Measurements from ENCODE around the gene SLC35F3. TPM values are rescaled to one million over a fixed set of nuclear protein-coding genes. Genes with fewer than 3 reads are reported as not detected.

The SLC35F3 gene
- total RNA-seq (2014; rRNA removed; shearing (Covaris generic)) (not detected in 2 replicates), total RNA-seq (2022) (not detected in 2 replicates), Bru-seq, nascent RNA (percentile 7 among the genes with signal in this experiment), BruChase-seq, experiment 1, labeled RNA remaining after a 6-hour chase (percentile 3 among the genes with signal in this experiment), BruChase-seq, experiment 2, labeled RNA remaining after a 2-hour chase (percentile 10 among the genes with signal in this experiment)
- long read RNA-seq: 0 reads

GRCh38 chr1:233904633-233905415 is at the start of gene SLC35F3:
SLC35F3 (plus strand) TSS chr1:233904676.
- no peaks in the 10 kb centered on the region for H3K4me1 ChIP-seq (ENCODE audit: insufficient read depth, low read length, poor library complexity, severe bottlenecking)
- no peak for DNase-seq (ENCODE audit: low spot score)
- ChIA-PET POLR2A (no interaction called here), CTCF (ENCODE audit: unreplicated experiment) (no interaction called here)
- TF ChIP-seq EZH2phosphoT487 (IDR thresholded peaks at IDR 0.05; ENCODE audit: borderline replicate concordance, low read depth, low read length) (no peak), CTCF (conservative IDR thresholded peaks at IDR 0.05; ENCODE audit: low read length) (no peak)
- no peaks in the 10 kb centered on the region for H3K36me3 ChIP-seq (ENCODE audit: insufficient read depth, low read length)
- no peak within 1 kb of the TSS for H3K4me2 ChIP-seq (ENCODE audit: low read length)
- intact Hi-C loops (cut with micrococcal nuclease; ENCODE audit: unreplicated experiment): no loop called here
- H3K27ac ChIP-seq (ENCODE audit: low read depth, low read length, poor library complexity, severe bottlenecking): no peak within 1 kb of the TSS
- no peaks in the 10 kb centered on the region for H4K20me1 ChIP-seq (ENCODE audit: insufficient read depth, low read length)
- no peak within 1 kb of the TSS for H3K4me3 ChIP-seq (ENCODE audit: low read depth, low read length, poor library complexity, severe bottlenecking)
- H3K9me2 ChIP-seq (ENCODE audit: insufficient read depth, low read length): no peaks in the 10 kb centered on the region
- H3K9me3 ChIP-seq (ENCODE audit: low read length): no peaks in the 10 kb centered on the region
- no peaks in the 10 kb centered on the region for H3K79me2 ChIP-seq (ENCODE audit: insufficient read depth, low read depth, low read length)
- no TSS peak for BruUV-seq (replicated peaks)
- H2AFZ ChIP-seq (ENCODE audit: low read length): no peak within 1 kb of the TSS

DNA sequence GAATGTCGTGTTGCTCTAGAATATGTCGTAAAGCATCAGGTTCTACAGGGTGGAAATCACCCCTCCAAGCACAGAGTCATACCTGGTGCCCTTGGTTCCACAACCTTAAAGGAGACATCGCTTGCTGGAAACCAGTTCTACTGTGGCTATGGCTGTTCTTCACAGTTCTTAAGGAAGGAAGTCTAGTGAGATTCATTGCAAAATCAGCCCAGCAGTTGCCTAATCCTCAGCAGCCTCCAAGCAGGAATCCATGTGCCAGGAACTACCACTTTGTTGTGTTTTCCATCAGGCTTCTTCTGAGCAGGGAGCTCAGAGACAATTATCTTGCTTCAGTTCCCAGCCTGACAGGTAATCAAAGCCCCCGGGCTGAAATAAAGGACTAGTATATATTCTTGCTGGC is 45.0 kb upstream of the SLC35F3 start:
- H4K20me1 ChIP-seq (ENCODE audit: insufficient read depth, low read length): no peaks in the 10 kb centered on the region
- H3K27ac ChIP-seq (ENCODE audit: low read depth, low read length, poor library complexity, severe bottlenecking): no peak overlapping the region
- no peak overlapping the region for H2AFZ ChIP-seq (ENCODE audit: low read length)
- no peak for DNase-seq (ENCODE audit: low spot score)
- H3K9me2 ChIP-seq (ENCODE audit: insufficient read depth, low read length): no peaks in the 10 kb centered on the region
- H3K36me3 ChIP-seq (ENCODE audit: insufficient read depth, low read length): no peaks in the 10 kb centered on the region
- no peak overlapping the region for H3K4me3 ChIP-seq (ENCODE audit: low read depth, low read length, poor library complexity, severe bottlenecking)
- H3K79me2 ChIP-seq (ENCODE audit: insufficient read depth, low read depth, low read length): no peaks in the 10 kb centered on the region
- no TSS peak for BruUV-seq (replicated peaks)
- H3K4me1 ChIP-seq (ENCODE audit: insufficient read depth, low read length, poor library complexity, severe bottlenecking): no peaks in the 10 kb centered on the region
- H3K9me3 ChIP-seq (ENCODE audit: low read length): no peaks in the 10 kb centered on the region
- ChIA-PET CTCF (ENCODE audit: unreplicated experiment) (no interaction called here), POLR2A (interaction anchor here (0.6 kb wide), 1 partner anchor 43 kb away, joined by 3 read pairs; no protein-coding TSS in a partner anchor)
- TF ChIP-seq CTCF (conservative IDR thresholded peaks at IDR 0.05; ENCODE audit: low read length) (no peak), EZH2phosphoT487 (IDR thresholded peaks at IDR 0.05; ENCODE audit: borderline replicate concordance, low read depth, low read length) (no peak)
- H3K4me2 ChIP-seq (ENCODE audit: low read length): no peak overlapping the region
- intact Hi-C loops (cut with micrococcal nuclease; ENCODE audit: unreplicated experiment): no loop called here
